LNCaP clone FGC (cell line): Measurements from ENCODE around the gene SLC6A13.

Experiments used
- DNase-seq: peaks from one replicate; pipeline ENCODE4 v3.0.0-alpha.2; 2011; ENCODE audit warnings: low read depth
- H3K4me3 ChIP-seq: 2 replicates; pipeline ENCODE4 v1.5.1; 2011; ENCODE audit warnings: mild to moderate bottlenecking, low read depth, low read length, control low read depth
- CTCF ChIP-seq: IDR thresholded peaks from 2 replicates; pipeline ENCODE4 v1.5.1; 2012; ENCODE audit warnings: mild to moderate bottlenecking; ENCODE audit not compliant: control insufficient read depth, insufficient read depth; ENCODE audit errors: extremely low read depth

SLC6A13 gene

DNA sequence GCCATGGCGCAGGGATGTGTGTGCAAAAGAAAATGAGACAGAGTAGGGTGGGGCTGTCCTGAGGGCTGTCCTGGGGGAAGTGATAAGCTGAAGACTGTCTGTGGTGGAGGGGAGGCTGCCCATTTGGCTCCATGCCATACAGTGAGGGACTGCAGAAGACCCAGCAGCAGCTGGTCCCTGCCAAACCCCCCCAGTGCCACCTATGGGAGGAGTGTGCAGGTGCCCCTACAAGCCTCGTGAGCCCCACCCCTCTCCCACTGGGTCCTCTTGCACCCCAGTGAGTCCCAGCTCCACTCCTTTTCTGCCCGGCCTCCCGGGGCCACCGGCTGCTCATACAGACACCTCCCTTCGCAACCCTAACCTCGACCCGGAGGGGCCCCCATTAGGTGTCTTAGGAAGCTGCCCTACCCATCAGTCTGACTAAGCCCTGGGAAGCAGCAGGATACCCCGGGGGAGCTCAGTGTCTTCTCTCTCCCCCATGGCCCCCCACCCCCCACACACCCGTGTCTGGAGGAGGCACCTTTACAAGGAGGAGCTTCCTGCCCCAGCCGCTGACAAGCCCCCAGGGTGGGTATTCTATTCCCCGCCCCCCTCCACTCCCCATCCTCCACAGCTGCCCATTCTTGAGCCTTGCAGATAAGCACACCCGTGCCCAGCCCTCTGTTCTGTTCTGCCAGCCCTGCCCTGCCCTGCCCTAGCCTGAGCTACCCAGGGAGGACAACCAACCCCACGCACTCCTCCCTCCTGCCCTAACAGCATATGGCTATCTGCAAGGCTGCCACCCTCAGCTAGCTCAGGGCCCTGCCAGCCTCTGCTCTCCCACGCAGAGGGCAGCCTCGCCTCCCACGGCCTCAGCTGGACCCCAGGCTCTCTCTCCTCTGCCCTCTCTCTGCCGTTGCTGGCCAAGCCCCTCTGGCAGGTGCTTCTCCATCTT is 90.6 kb downstream of the SLC6A13 start:
- DNase-seq = no peak
- TF ChIP-seq CTCF = no peak
- no peak overlapping the region for H3K4me3 ChIP-seq

DNA sequence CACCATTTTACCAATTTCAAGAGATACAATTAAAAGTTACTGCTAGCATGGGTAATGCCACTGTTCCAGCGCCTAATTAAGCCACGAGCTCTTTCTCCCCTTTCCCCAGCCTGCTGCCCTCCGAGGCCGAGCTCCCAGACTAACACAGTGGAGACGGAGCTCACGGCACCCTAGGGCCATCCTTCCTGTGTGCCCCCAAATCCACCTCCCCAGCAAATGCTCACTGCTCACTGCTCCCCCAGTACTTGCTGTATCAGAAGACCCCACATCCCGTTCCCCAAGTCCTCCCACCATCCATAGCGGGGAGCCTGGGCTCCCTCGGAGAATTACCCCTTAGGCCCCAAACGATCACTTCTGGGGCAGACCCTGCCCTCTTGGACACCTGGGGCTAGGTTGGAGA is 91.4 kb downstream of the SLC6A13 start:
- no peak overlapping the region for H3K4me3 ChIP-seq
- no peak for DNase-seq
- no peak for TF ChIP-seq CTCF
